Activated CD4-positive, alpha-beta T cell treated with anti-CD3 and anti-CD28 coated beads, Interleukin-2, amount 50 U/mL, for 1 hour (primary cell): ENCODE results near the gene KCNK15.

Source experiments
- DNase-seq: peaks from one replicate; pipeline ENCODE4 v3.0.0-alpha.2; 2020

KCNK15 gene

DNA sequence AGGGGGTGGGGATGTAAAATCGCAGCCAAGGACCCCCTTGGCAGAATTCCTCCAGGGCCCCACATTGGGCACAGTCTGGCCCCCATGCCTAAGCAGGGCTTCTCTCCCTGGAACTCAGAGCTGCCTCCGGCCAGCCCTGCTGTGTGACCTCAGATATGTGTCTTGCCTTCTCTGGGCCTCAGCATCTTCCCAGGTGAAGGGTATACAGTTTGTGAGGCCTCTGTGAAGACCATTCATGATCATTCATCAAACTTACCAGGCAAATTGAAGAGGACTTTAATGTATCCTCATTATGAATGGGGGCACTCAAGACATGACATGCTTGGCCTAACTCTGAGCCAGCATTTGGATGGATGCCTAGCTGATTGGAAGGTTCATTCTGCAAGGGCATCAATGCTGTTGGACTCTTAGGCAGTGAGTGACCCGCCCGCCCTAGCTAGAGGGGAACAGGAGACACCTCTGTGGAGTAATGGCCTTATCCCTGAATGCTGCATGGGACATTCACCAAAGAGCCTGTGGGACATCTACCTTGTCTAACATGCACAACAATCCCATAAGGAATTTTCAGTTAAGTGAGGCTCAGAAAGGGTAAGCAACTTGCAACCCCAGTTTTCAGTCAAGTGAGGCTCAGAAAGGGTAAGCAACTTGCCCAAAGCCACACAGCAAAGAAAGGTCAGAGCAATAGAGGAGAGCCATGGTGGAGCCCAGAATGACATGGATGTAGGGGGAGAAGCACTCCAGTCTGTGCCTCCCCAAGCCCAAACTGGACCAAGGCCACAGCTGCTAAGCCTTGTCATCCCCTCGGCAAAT is 30.0 kb upstream of the KCNK15 start:
- DNase-seq, result no peak

DNA sequence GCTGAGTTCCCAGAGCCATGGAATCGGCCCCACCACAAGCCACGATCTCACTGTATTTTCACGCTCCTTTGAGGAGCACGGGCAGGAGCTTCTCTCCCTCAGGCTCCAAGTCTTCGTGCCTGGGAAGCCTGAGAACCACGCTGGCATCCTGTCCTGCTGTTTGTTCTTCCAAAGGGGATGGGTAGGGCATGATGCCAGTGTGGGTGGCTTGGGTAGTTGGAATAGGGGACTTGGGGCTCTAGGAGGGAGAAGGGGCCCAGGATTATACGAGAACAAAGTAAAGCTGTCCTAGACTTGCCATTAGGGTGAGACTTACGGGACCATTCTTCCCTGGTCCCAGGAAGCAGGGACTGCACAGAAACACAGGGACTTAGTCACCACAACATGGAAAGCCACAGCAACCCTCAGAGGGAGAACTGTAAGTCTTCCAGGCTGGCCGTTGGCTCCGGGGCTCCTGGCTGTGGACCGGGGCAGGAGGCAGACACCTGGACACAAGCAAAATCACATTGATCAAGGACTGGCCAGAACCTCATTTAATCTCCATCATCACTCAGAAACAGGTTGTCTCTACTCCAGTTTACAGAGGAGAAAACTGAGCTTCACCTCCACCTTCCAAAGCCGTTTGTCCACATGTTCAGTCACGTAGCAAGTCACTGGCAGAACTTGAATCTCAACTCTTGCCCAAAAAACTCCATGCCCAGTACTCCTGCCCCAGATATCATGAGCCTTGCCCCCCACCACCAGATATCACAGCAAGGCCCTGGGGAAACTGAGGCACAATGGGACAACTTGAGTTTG is 29.2 kb upstream of the KCNK15 start:
- DNase-seq, result no peak

DNA sequence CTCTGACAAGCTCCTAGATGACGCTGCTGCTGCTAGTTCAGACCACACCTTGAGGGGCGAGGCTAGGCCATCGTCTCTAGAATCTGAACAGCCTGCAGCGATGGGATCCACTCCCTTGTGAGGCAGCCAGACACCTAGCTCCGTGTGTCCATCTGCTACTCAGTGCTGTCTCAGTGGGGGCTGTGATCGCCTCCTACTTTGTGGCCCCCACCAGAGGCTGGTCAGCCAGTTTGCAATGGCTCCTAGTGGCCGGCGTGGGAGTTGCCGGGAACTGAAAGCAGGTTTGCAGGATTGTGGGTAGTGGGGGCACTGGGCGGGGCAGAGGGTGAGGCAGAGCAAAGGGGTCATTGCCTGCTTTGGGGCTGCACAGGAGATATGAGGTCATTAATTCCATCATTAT is 27.7 kb upstream of the KCNK15 start:
- DNase-seq, result no peak

DNA sequence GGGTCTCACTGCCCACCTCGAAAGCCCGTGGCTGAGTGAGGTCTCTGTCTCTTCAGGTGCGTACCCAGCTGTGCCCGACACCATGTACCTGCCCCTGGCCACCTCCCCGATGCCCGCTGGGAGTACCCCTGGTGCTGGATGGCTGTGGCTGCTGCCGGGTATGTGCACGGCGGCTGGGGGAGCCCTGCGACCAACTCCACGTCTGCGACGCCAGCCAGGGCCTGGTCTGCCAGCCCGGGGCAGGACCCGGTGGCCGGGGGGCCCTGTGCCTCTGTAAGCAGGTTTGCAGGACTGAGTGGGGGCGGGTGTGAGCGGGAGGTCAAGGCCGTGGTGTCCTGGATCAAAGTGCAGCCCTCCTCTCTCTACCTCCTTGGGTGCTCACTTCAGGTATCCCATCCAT is 25.8 kb upstream of the KCNK15 start:
- no peak for DNase-seq

DNA sequence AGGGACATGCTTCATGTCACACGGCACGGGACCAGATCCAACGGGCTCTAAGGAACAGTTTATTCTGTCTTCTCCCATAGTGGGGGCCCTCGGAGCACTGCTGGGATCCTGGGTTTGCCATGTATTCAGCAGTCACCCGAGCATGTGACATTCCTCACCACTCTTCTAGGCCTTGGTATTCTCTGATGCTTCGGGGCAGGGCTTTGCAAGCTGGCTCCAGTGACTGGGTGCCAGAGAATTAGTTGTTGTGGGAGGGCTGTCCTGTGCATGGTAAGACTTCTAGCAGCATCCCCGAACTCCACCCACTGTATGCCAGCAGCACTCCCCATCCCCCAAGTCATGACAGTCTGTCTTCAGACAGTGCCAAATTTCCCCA is 25.1 kb upstream of the KCNK15 start:
- DNase-seq, result no peak

DNA sequence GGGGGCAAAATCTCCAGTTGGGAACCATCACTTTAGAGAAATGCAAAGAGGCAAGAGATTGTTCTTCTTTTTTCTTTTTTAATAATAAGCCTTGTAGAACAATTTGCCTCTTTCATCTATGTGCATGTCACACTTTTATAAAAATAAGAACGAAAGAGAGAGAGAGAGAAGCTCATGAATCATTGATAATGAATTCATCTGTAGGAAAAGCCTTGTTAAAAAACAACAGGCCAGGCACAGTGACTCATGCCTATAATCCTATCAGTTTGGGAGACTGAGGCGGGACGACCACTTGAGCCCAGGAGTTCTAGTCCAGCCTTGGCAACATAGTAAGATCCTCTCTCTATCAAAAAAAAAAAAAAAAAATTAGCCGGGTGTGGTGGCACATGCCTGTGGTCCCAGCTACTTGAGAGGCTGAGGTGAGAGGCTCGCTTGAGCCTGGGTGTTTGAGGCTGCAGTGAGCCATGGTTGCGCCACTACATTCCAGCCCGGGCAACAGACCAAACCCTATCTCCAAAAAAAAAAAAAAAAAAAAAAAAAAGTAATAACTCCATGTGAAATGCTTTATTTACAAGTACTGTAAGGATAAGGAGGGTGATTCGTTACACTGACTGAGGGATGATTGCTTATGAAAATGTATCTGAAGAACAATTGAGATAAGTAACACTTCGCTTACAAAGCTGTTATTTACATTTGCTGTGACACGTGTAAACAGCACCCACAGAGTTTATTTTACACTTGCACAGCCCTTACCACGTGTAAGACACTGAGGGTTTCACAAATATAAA is 24.5 kb upstream of the KCNK15 start:
- no peak for DNase-seq

DNA sequence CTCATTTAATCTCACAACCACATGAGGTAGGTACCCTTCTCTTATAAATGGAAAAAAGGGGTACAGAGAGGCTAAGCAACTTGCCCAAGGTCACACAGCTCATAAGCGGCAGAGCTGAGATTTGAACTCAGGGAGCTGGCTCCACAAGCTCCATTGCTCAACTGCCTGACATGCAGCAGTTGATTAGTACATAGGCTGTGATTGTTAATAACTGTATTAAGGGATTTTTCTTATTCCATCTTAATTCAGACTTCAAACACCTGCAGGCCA is 23.9 kb upstream of the KCNK15 start:
- no peak for DNase-seq

DNA sequence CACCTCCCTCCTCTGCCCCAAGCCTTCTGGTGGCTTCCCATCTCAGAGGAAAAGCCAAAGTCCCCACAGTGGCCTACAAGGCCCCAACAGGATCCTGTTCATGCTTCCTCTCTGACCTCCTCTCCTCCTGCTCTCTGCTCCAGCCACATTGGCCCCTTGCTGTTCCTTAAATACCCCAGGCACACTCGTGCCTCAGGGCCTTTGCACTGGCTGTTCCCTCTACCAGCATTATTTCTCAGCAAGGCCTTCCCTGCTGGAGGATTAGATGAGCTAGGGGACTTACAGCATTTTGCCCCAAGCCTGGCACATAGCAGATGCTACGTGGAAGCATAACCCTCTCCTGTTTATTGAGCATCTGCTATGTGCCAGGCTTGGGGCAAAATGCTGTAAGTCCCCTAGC is 22.7 kb upstream of the KCNK15 start:
- DNase-seq, result no peak

DNA sequence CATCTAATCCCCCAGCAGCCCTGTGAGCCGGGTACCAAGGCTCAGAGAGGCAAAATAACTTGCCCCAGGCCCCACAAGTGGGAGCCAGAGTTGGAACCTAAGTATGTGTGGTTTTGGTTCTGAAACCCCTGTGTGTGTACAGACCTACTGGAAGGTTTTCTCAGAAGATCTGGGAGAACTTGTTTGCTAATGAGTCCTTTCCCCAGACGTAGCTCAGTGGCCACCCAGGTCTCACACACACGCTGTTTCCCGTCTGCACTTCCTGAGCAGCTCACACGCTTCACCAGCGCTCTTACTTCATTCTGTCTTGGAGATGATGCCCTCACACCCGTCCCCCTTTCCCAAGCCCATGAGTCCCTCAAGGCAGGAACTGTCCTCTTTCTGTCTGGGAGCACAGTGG is 22.3 kb upstream of the KCNK15 start:
- DNase-seq, result no peak

DNA sequence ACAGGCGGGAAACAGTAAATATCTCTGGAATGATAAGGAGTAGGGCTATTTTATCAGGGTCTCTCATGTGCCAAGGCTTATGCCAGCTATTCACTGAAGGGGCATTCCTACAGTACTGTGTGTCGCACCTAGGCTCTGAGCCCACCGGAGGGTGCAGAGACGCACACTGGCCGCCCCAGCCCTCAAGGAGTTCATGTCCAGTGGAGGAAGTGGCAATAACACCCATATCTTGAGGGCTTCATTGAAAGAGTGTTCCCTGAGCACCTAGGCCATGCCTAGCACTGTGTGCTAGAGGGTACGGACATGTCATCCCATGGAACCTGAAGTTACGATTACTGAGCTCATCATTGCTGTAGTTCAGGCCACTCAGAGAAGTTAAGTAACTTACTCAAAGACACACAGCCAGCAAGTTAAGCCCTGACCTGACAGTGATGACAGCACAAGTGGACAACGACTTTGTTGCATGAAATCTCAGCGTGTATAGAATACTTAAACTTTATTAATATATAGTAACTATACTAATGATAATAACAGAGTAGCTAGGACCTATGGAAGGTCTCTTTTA is 21.8 kb upstream of the KCNK15 start:
- DNase-seq, result no peak

DNA sequence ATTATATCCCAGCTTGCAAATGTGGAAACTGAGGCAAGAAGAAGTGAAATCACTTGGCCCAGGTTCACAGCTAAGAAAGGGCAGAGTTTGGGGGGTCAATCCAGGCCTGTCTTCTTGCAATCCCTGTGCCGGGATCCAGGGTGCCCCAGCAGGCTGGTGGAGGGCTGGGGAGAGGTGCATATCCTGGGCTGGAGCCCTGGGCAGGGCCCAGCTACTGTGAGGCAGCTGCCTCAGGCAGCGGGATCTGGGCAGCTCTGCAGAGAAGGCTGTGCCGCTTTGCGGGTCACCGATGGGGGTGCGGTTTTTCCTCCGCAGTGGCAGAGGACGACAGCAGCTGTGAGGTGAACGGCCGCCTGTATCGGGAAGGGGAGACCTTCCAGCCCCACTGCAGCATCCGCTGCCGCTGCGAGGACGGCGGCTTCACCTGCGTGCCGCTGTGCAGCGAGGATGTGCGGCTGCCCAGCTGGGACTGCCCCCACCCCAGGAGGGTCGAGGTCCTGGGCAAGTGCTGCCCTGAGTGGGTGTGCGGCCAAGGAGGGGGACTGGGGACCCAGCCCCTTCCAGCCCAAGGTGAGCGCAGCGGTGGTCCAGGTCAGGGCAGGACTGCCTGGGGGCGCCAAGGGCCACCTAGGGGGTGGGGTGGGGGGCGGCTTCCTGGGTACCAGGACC is 21.1 kb upstream of the KCNK15 start:
- DNase-seq, result no peak

DNA sequence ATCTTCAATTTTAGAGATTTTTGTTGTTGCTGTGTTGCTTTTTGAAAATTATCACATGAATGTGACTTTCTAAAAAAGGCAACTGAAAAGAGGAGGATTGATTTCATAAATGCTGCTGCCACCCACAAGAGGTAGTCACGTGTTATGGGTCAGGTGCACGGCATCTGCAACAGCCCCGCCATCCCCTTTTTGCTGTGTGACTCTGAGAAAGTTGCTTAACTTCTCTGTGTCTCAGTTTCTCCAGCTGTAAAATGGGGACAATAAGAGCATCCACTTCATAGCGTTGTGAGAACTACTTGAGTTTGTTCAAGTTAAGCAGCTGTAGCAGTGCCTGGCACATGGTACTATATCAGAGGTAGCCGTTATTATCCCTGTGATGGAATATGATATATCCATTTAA is 19.8 kb upstream of the KCNK15 start:
- no peak for DNase-seq

DNA sequence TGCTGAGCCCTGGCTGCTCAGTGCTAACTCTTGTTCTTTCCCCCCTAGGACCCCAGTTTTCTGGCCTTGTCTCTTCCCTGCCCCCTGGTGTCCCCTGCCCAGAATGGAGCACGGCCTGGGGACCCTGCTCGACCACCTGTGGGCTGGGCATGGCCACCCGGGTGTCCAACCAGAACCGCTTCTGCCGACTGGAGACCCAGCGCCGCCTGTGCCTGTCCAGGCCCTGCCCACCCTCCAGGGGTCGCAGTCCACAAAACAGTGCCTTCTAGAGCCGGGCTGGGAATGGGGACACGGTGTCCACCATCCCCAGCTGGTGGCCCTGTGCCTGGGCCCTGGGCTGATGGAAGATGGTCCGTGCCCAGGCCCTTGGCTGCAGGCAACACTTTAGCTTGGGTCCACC is 18.6 kb upstream of the KCNK15 start:
- no peak for DNase-seq

DNA sequence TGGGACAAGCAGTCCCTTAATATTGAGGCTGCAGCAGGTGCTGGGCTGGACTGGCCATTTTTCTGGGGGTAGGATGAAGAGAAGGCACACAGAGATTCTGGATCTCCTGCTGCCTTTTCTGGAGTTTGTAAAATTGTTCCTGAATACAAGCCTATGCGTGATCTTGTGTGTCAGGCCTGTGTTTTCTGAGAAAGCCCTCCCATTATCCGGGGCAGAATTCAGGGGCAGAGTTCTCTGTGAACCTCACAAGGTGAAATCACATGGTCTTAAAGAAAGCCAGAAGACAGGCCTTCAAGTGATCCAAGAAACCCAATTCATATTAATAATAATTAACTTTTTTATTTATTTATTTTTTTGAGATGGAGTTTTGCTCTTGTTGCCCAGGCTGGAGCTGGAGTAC is 18.0 kb upstream of the KCNK15 start:
- DNase-seq, result no peak

DNA sequence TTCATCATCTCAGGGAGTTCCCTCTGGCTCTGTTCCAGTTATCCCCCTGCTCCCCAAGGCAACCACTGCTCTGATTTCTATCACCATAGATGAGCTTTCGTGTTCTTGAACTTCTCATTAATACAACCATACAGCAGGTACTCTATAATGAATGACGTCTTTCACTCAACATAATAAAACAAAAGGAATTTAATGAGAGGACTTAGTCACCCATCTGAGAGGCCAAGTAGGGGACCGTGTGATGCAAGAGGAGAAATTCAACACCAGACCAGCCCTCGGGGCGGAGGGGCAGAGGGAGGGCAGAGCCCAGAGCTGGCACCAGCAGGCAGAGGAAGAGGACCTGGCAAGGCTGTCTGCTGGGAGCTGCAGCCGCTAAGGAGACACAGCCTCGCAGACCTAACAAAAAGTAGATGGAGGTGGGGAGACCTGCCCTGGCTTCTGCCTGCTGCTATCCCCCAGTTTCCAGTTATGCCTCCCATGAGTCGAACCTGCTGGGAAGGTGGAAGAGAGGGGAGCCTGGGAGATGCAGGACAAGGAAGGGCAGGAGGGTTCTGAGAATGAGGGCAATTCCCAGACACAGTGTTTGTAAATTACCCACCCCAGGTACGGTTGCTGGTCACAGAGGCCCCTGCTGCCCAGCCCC is 16.7 kb upstream of the KCNK15 start:
- DNase-seq, result no peak

DNA sequence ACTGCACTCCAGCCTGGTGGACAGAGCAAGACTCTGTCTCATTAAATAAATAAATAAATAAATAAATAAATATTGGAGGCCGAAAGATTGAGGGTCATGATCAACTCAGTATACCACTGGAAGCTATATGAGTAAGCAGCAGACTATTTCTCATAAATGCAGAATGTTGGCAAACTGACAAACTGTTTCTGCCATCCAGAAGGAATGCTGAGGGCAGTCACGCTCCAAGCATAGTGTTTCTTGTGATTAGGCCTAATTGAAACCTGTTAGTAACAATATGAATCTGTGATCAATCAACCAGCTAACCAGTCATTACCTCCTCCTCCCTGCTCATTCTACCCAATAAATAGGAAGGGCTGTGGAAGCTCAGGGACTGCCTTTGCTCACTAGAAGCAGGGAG is 15.2 kb upstream of the KCNK15 start:
- DNase-seq, result no peak

DNA sequence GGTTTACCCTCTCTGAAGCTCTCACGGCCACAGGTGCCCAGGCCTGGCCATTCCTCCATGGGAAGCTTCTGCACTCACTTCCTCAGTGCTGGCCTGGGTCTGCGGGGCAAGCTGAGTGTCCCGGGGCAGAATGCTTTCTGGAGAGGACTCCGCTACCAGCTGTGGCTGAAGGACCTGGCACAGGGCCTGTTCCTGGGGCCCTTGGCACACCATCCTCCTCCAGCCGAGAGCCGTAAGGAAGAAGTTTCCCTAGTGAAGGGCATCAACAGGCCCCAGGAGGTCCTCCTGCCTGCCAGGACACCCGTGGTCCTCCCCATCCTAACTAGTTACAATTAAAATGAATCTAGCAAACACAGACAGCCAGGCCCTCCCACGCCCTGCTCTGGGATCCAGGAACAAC is 14.0 kb upstream of the KCNK15 start:
- DNase-seq, result no peak

DNA sequence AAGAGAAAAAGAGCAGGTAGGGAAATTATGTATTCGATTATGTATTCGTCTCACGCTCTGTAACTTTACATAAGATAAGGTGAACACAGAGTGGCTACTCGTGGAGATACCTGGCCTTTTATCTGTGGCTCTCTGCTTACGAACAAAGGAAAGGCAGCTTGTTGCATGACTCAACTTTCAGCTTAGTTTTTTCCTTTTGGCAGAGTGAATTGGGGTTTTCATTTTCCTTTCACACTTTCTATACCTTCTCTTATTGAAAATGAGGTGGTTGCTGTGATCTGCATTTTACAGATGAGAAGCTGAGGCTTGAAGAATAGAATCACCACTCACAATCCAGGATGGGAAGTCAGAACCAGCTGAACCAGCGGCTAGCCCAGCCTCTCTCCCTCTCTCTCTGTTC is 13.3 kb upstream of the KCNK15 start:
- DNase-seq, result no peak

DNA sequence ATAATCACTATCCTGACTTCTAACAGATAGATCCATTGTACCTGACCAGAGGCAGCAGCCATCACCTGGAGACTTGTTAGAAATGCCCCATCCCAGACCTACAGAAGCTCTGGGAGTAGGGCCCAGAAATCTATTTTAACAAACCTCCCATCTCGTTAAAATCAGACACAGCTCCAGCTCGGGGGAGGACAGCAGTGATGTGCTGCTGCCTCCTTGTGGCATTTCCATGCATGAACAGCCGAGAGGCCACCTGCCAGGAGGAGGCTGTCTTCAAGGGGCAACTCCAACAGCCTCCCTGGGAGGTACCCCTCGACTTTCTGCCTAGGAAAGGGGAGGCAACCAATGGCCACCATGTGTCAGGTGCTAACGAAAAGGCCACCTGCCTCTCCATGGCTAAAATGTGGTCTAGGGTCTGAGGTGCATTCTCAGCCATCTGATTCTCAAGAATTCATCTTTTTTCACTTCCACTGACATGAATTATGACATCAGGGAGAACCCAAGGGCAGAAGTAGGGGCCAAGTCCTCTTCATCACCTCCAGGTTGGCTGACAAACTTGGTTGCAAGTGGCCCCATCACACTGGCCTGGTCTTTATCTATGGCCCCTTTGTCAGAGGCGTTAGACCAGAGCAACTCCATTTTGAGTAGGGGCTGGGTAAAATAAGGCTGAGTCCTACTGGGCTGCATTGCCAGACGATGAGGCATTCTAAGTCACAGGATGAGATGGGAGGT is 12.2 kb upstream of the KCNK15 start:
- peak; percentile 59 for DNase-seq

DNA sequence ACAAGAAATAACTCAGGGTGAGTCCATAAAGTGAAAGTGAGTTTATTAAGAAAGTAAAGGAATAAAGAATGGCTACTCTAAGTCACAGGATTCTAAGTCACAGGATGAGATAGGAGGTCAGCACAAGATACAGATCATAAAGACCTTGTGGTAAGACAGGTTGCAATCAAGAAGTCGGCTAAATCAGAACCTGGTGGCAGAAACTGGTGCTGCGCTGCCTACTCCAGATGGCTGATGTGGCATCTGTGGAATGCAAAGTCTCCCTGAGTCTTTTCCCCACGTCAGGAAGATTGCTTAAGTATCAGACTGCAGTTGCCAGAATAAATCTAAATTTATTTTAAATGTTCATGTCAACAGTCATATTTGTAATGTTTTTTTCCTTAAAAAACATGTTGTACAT is 10.7 kb upstream of the KCNK15 start:
- DNase-seq, result no peak

DNA sequence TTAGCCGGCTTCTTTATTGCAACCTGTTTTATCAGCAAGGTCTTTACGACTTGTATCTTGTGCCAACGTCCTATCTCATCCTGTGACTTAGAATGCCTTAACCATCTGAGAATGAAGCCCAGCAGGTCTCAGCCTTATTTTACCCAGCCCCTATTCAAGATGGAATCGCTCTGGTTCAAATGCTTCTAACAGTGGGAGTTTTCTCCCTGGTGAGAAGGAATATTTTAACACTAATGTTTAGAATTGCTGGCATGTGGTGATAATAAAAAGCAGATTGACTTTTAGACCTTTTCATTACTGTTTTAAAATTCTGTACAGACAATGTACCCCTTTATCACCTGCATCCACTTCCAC is 9.9 kb upstream of the KCNK15 start:
- no peak for DNase-seq
